SKM-1 treated with dmso at 0.1 percent for 144 hours (cell line): ENCODE measurements around the gene SMC6.

Experiments
- DNase-seq: peaks from one replicate; lab custom pipeline; 2025; ENCODE audit not compliant: unreplicated experiment; lab: John Stamatoyannopoulos, UW

SMC6 gene

GRCh38 chr2:17717666-17718065 lies 35.9 kb downstream of the SMC6 start:
- DNase-seq = no peak

GRCh38 chr2:17713291-17713690 lies 40.3 kb downstream of the SMC6 start:
- DNase-seq = no peak

- DNase-seq = no peak
These were observed 42.9 kb downstream of the SMC6 start for GRCh38 chr2:17710547-17711248.

GRCh38 chr2:17709897-17710296 lies 43.7 kb downstream of the SMC6 start:
- DNase-seq = no peak

GRCh38 chr2:17708501-17708900 lies 45.1 kb downstream of the SMC6 start:
- no peak for DNase-seq

- DNase-seq = no peak
These were observed 46.8 kb downstream of the SMC6 start for GRCh38 chr2:17706845-17707244.

GRCh38 chr2:17690776-17691175 lies 62.8 kb downstream of the SMC6 start:
- no peak for DNase-seq

- no peak for DNase-seq
These were observed 64.6 kb downstream of the SMC6 start for GRCh38 chr2:17689010-17689409.

- no peak for DNase-seq
These were observed 65.0 kb downstream of the SMC6 start for GRCh38 chr2:17688600-17688999.

- DNase-seq = no peak
These were observed 69.6 kb downstream of the SMC6 start for GRCh38 chr2:17683981-17684380.

- no peak for DNase-seq
These were observed 71.3 kb downstream of the SMC6 start for GRCh38 chr2:17682098-17682857.

- DNase-seq = no peak
These were observed 73.5 kb downstream of the SMC6 start for GRCh38 chr2:17680119-17680518.

- DNase-seq = no peak
These were observed 78.8 kb downstream of the SMC6 start for GRCh38 chr2:17674817-17675216.

GRCh38 chr2:17672583-17673317 lies 80.9 kb downstream of the SMC6 start:
- no peak for DNase-seq

- no peak for DNase-seq
These were observed 85.7 kb downstream of the SMC6 start for GRCh38 chr2:17667898-17668297.

- no peak for DNase-seq
These were observed 89.1 kb downstream of the SMC6 start for GRCh38 chr2:17664534-17664933.

- DNase-seq = no peak
These were observed 90.9 kb downstream of the SMC6 start for GRCh38 chr2:17662723-17663122.

- no peak for DNase-seq
These were observed 92.2 kb downstream of the SMC6 start for GRCh38 chr2:17661460-17661859.

GRCh38 chr2:17660219-17660618 lies 93.4 kb downstream of the SMC6 start:
- DNase-seq = no peak

- no peak for DNase-seq
These were observed 95.3 kb downstream of the SMC6 start for GRCh38 chr2:17658251-17658843.

- DNase-seq = no peak
These were observed 95.9 kb downstream of the SMC6 start for GRCh38 chr2:17657759-17658158.
